GM19035 (cell line): ENCODE results near the gene KCNC3.

Experiments
- ATAC-seq: cut with Tn5 transposase; IDR thresholded peaks from one replicate; pipeline ENCODE4 v1.9.1; 2021; ENCODE audit not compliant: unreplicated experiment

The KCNC3 gene

DNA sequence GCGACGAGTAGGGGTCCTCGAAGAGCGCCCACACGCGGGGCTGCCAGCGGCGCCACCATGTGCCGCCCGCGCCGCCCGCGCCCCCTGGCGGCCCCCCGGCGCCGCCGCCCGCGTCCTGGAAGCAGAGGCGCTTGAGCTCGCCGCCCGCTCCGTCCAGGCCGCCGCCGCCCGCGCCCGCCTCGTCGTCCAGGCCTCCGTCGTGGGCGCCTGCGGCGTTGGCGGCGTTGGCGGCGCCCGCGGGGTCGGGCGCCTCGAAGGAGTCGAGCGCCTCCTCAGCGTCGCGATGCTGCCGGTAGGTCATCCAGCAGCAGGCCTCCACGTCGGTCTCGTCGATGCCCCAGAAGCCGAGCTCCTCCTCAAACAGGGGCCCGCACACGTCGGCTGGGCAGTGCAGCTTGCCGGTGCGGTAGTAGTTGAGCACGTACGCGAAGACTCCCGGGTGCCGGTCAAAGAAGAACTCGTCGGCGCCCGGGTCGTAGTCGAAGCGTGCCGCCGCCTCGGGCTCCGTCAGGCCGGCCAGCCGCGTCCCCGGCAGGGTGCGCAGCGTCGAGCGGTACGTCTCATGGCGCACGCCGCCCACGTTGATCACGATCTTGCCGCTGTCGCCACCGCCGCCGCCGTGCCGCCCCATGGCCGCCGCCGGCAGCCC lies 829 bp downstream of the KCNC3 start:
- peak; percentile 1 for ATAC-seq

- no peak for ATAC-seq
These were observed 1.5 kb downstream of the KCNC3 start for GRCh38 chr19:50327461-50328223.

GRCh38 chr19:50327013-50327412 lies 2.2 kb downstream of the KCNC3 start:
- no peak for ATAC-seq

- no peak for ATAC-seq
These were observed 3.0 kb downstream of the KCNC3 start for GRCh38 chr19:50326101-50326664.

- no peak for ATAC-seq
These were observed 3.7 kb downstream of the KCNC3 start for GRCh38 chr19:50325310-50326100.

DNA sequence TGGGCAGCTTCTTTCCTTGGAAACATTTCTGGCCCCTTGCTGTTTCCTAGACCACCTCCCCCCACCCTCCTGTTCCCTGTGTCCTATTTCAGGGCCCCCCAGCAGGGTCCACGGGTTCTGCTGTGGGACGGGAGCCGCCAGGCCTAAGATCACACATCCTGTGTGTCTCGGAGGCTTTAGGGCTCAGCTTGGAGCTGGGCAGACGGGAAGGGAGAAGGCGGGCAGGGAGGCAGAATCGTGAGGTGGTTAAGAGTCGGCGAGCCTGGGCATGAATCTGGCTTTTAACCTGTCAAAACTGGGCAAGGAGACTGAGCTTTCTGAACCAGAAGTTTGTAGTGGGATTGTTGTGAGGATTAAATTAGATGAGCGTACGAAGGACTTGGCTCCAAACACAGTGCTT lies 4.8 kb downstream of the KCNC3 start:
- ATAC-seq, result no peak

DNA sequence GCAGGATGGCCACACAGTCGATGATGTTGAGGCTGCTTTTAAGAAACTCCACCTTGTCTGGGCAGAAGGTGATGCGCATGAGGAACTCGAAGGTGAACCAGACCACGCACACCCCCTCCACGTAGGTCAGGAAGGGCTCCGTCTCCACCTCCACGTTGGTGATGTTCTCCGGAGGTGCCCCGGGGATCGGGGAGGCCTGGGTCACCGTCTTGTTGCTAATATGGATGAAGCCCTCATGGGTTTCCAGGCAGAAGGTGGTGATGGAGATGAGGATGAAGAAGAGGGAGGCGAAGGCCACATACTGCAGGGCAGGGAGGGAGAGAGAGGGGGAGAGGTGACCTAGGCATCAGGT lies 5.4 kb downstream of the KCNC3 start:
- ATAC-seq, result no peak

- ATAC-seq, result no peak
These were observed 6.0 kb downstream of the KCNC3 start for GRCh38 chr19:50322931-50323781.

DNA sequence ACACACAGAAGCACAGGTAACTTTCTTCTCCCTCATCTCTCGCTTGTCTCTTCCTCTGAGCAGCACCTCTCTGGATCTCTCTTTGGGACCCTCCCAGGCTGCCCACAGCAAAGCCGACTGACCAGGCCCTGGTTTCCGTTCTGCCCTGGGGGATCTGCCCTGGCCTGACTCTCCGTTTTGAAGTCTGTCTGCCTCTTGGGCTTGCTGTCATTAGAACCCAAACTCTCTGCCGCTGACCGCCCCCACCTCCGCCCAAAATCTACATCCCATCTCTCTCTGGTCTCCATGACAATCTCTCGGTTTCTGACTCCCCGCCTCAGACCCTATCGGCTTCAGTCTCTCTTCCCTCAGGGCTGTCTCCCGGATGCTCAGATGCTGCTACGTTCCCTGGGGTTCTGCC lies 6.9 kb downstream of the KCNC3 start:
- ATAC-seq, result no peak

- ATAC-seq, result no peak
These were observed 7.3 kb downstream of the KCNC3 start for GRCh38 chr19:50321831-50322230.

DNA sequence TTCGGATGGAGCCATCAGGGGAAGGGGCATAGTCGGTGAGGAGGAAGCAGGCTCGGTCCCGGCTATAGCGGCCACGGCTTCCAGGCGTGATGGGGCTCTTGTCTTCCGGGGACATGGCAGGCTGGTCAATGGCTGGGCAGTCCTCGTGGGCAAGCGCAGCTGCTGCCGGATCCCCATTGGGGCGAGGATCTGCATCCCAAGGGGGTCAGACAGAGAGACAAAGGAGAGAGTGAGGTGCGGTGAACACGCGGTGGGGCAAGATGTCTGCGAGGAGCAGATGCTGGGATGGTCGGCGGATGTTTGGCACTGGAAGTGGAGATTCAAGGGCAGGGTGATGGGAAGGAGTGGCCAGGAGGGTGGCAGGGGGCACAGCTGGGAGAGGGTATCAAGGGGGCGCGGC lies 8.6 kb downstream of the KCNC3 start:
- no peak for ATAC-seq

- ATAC-seq, result no peak
These were observed 9.1 kb downstream of the KCNC3 start for GRCh38 chr19:50320051-50320450.

DNA sequence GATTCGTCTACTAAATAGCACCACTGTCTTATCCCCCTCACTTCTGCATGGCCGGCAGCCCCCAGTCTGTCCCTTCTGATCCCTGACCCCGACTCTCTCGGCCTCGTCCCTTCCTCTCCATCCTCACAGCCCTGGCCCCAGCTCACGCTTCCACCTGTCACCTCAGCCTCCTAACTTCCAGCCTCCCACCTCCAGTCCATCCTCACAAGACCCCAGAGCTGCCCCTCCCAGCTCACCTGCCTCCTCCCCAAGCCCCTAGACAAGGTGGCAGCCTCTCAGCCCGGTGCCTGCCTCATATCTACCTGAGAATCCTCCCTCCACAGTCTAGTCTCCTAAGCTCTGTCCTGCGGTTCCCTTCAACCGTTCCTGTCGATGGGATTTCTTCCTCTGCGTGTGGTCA lies 10.0 kb downstream of the KCNC3 start:
- ATAC-seq, result no peak

DNA sequence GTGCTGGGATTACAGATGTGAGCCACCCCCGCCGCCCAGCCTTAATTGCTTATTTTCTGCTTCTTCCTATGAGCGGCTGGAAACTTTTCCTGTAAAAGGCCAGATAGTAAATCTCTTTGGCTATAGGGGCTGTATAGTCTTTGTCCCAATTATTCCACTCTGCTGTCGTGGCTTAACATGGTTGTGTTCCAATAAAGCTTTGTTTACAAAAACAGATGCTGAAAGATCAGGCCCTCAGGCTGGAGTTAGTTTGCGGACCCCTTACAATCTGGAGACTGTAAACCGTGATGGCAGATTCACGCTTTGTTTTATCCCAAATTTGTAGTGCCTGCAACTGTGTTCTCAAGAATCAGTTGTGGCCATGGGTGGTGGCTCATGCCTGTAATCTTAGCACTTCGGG lies 10.7 kb downstream of the KCNC3 start:
- ATAC-seq, result no peak

- no peak for ATAC-seq
These were observed 12.1 kb downstream of the KCNC3 start for GRCh38 chr19:50317115-50317514.

GRCh38 chr19:50315773-50316448 lies 13.3 kb downstream of the KCNC3 start:
- no peak for ATAC-seq

GRCh38 chr19:50314724-50315708 lies 14.2 kb downstream of the KCNC3 start:
- ATAC-seq, result no peak

- ATAC-seq, result no peak
These were observed 15.2 kb downstream of the KCNC3 start for GRCh38 chr19:50313812-50314536.
